Bronchial epithelial cell (primary cell): ENCODE measurements around the gene ZNF132. TPM values are rescaled to one million over a fixed set of nuclear protein-coding genes. Genes with fewer than 3 reads are reported as not detected.

ENCODE experiments used
- DNase-seq: peaks from one replicate; pipeline ENCODE4 v3.0.0-alpha.2; 2010; ENCODE audit warnings: low read depth
- FAIRE-seq: peaks from 2 replicates; lab custom pipeline; 2011; peaks lifted over from hg19 to GRCh38; lab: Jason Lieb, UNC
- H3K27me3 ChIP-seq: 2 replicates; pipeline ENCODE4 v1.5.1; 2011; ENCODE audit warnings: low read length; ENCODE audit not compliant: control insufficient read depth, insufficient read depth
- H3K36me3 ChIP-seq: 2 replicates; pipeline ENCODE4 v1.5.1; 2011; ENCODE audit warnings: low read length; ENCODE audit not compliant: control insufficient read depth, insufficient read depth
- H3K4me3 ChIP-seq: 2 replicates; pipeline ENCODE4 v1.5.1; 2011; ENCODE audit warnings: mild to moderate bottlenecking, low read depth, low read length, control low read depth
- total RNA-seq: library from RNA; depleted of rRNA; stranded (reverse); fragments of >200 nt; gene quantifications from 2 replicates; pipeline ENCODE4 v1.2.1, GENCODE V29; 2014
- TF ChIP-seq, protein P1 (sequence below): IDR thresholded peaks from 2 replicates; pipeline ENCODE4 v1.5.1; 2011; ENCODE audit warnings: mild to moderate bottlenecking, moderate library complexity, low read length, control low read depth, inconsistent platforms; ENCODE audit not compliant: insufficient read depth, severe bottlenecking

ZNF132 gene
- total RNA-seq, 1 donor from 2014 or later, result 5.5 TPM

DNA sequence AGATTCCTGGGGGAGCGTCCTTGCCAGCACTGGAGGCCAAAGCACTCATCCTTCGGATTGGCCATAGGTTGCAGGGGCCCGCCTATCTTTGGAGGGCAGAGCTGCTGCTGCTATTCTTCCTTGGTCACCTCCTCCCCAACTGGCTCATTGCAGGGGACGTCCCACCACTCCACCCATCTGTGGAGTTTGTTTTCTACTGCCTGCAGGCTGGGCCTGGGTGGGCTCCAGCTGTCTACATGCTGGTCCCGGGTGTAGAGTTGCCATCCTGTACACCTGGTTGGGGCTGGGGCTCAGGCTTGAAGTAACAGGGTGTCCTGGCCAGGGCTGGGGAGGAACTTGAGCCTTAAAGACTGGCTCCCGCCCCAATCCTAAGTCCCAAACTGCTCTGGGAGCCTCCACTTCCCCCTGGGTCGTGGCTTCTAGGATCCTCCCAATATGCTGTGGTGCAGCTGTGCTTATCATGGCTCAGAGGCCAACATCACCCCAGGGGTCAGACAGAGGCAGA is 42.4 kb downstream of the ZNF132 start:
- no peak for FAIRE-seq
- Histone ChIP-seq H3K4me3 (no peak overlapping the region), H3K27me3 (no peaks in the 10 kb centered on the region), H3K36me3 (peaks cover 9% of the 10 kb centered on the region)
- TF ChIP-seq, protein P1, sequence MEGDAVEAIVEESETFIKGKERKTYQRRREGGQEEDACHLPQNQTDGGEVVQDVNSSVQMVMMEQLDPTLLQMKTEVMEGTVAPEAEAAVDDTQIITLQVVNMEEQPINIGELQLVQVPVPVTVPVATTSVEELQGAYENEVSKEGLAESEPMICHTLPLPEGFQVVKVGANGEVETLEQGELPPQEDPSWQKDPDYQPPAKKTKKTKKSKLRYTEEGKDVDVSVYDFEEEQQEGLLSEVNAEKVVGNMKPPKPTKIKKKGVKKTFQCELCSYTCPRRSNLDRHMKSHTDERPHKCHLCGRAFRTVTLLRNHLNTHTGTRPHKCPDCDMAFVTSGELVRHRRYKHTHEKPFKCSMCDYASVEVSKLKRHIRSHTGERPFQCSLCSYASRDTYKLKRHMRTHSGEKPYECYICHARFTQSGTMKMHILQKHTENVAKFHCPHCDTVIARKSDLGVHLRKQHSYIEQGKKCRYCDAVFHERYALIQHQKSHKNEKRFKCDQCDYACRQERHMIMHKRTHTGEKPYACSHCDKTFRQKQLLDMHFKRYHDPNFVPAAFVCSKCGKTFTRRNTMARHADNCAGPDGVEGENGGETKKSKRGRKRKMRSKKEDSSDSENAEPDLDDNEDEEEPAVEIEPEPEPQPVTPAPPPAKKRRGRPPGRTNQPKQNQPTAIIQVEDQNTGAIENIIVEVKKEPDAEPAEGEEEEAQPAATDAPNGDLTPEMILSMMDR, result no peak
- DNase-seq, result no peak

GRCh38 chr19:58396691-58397532 is 43.0 kb downstream of the ZNF132 start:
- FAIRE-seq, result no peak
- Histone ChIP-seq H3K36me3 (peaks cover 11% of the 10 kb centered on the region), H3K4me3 (peak overlapping the region; percentile 45), H3K27me3 (no peaks in the 10 kb centered on the region)
- TF ChIP-seq, protein P1, result no peak
- DNase-seq, result no peak

DNA sequence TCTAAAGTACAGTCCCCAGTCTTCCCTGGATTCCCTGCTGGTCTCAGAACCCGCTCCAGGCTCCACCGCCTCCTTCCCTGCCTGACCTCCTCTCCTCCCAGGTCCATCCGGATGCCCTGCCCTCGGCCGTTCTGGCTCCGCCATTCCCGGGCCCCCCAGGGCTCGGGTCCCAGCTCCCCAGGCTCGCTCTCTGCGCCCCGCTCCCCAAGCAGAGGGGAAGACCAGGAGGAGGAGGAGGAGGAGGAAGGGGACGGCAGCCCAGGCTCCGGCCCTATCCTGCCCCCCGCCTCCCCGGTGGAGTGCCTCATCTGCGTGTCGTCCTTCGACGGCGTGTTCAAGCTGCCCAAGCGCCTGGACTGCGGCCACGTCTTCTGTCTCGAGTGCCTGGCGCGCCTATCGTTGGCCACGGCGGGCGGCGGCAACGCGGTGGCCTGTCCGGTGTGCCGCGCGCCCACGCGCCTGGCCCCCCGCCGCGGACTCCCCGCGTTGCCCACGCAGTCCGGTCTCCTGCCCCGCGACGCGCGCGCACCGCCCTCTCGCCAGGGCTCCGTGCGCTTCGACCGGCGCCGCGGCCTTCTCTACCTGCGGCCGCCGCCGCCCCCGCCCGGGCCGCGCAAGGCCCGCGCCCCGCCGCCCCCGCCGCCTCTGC is 43.9 kb downstream of the ZNF132 start:
- H3K36me3 ChIP-seq, result peaks cover 13% of the 10 kb centered on the region
- TF ChIP-seq, protein P1, result no peak
- DNase-seq, result no peak
- H3K27me3 ChIP-seq, result no peaks in the 10 kb centered on the region
- H3K4me3 ChIP-seq, result peak overlapping the region; percentile 45
- no peak for FAIRE-seq

DNA sequence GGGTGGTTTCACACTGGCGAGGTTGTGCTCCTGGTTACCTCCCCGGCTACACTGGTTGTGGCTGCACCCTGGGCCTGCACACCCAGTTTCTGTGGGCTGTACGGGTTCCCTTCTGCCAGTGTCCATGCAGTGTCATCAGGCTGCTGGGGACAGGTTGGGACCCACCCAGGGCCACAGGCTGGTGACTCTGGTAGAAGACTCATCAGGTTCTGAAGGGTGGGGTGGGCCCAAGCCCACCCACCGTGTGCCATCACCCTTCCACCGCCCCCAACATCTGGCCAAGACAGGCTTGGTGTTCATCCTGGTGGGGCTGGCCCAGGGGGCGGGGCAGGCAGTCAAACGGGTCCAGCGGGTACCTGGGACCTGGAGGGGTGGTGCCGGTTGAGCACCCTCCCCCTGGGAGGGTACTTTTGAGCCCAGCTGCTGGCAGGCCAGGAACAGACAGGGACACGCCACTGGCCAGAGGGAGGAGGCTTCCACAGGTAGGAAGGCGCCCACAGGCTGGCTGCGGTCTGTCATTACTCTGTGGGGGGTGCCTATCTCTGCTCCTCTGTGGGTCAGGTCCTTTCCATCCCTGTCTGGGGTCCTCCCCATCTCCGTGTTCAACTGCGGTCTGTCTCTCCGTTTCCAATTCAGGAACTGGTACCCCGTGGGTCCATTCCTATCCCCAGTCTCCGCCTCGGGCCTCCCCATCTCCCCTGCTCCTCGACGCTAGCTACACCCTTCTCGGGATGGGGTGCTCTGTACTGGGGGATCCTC is 44.6 kb downstream of the ZNF132 start, which contains the start of gene RNF225:
TSS of gene RNF225 (plus strand) at position 437 of the 759 bp plus-strand sequence. CDS start 434 bp downstream, outside the sequence.
- no peak for FAIRE-seq
- H3K27me3 ChIP-seq, result no peaks in the 10 kb centered on the region
- peak within 1 kb of the TSS; percentile 45 for H3K4me3 ChIP-seq
- TF ChIP-seq, protein P1, result no peak
- peak; percentile 79 for DNase-seq
- peaks cover 18% of the 10 kb centered on the region for H3K36me3 ChIP-seq

DNA sequence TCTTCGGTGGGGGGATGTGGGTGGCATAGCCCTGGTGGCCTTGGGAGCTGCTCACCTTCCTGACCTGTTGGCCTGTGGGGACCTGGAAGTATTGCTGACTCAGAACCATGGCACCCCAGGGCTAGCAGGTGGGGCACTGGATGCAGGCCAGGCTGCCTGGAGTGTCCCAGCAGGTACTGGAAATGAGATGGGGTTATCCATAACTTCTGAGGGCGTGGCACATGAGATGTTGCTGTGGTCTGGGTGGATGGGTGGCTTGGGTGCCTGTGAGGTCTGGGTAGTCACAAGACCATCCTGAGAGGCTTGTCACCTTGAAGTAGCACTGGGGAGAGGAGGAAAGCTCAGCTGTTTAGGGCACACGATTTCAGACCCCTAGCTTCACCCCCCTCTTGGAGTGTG is 45.1 kb downstream of the ZNF132 start:
- DNase-seq (peak; percentile 36), FAIRE-seq (no peak)
- no peaks in the 10 kb centered on the region for H3K27me3 ChIP-seq
- peaks cover 18% of the 10 kb centered on the region for H3K36me3 ChIP-seq
- H3K4me3 ChIP-seq, result no peak overlapping the region
- TF ChIP-seq, protein P1, result no peak
